ENCODE measurements around the gene SERPINB5. TPM values are rescaled to one million over a fixed set of nuclear protein-coding genes. Genes with fewer than 3 reads are reported as not detected.

SERPINB5 gene
- total RNA-seq, 1 donor from 2014 or later: not detected

GRCh38 chr18:63480915-63481314, 4.2 kb downstream of the SERPINB5 start:
- Histone ChIP-seq H3K4me2 (no peak overlapping the region), H3K4me1 (no peaks in the 10 kb centered on the region), H2AFZ (replicated peaks) (no peak overlapping the region), H3K27ac (no peak overlapping the region), H3K27me3 (no peaks in the 10 kb centered on the region), H3F3A (ENCODE audit: low read depth) (no peaks in the 10 kb centered on the region), H3K4me3 (no peak overlapping the region), H4K20me1 (ENCODE audit: low read depth) (no peaks in the 10 kb centered on the region), H3K9me3 (ENCODE audit: low read depth) (no peaks in the 10 kb centered on the region), H3K9ac (no peak overlapping the region), H3K79me2 (ENCODE audit: low read depth) (no peaks in the 10 kb centered on the region), H3K36me3 (no peaks in the 10 kb centered on the region)
- H3K9me3 Mint-ChIP-seq: no peaks in the 10 kb centered on the region
- no peak overlapping the region for H3K27ac Mint-ChIP-seq
- no peak for DNase-seq (ENCODE audit: low spot score)
- TF ChIP-seq, protein P1, sequence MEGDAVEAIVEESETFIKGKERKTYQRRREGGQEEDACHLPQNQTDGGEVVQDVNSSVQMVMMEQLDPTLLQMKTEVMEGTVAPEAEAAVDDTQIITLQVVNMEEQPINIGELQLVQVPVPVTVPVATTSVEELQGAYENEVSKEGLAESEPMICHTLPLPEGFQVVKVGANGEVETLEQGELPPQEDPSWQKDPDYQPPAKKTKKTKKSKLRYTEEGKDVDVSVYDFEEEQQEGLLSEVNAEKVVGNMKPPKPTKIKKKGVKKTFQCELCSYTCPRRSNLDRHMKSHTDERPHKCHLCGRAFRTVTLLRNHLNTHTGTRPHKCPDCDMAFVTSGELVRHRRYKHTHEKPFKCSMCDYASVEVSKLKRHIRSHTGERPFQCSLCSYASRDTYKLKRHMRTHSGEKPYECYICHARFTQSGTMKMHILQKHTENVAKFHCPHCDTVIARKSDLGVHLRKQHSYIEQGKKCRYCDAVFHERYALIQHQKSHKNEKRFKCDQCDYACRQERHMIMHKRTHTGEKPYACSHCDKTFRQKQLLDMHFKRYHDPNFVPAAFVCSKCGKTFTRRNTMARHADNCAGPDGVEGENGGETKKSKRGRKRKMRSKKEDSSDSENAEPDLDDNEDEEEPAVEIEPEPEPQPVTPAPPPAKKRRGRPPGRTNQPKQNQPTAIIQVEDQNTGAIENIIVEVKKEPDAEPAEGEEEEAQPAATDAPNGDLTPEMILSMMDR (IDR thresholded peaks at IDR 0.05): no peak
- no peak for TF ChIP-seq EZH2 (IDR thresholded peaks at IDR 0.05)
- no peak for TF ChIP-seq EZH2phosphoT487 (IDR thresholded peaks at IDR 0.05)
- H3K4me1 Mint-ChIP-seq: no peaks in the 10 kb centered on the region
- H3K36me3 Mint-ChIP-seq: no peaks in the 10 kb centered on the region
- no peak overlapping the region for H3K4me3 Mint-ChIP-seq
- H3K27me3 Mint-ChIP-seq (ENCODE audit: insufficient read depth, low read depth): no peaks in the 10 kb centered on the region

DNA sequence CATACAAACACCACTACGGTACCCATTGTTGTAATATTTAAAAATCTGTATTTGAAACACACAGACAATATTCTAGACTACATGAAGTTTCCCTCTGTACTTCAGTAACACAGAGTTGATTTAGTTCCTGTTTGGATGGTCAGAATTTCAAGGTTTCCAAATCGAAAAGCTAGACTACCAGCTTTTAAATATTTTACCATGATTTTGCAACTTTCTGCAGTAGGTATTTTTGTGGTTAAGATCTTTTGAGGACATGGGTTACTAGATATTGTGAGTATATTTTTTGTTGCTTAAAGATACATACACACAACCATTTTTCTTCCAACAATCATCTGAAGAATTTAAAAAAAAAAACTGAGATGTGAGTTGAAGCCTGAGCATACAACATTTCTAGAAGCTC, 10.9 kb downstream of the SERPINB5 start:
- no peaks in the 10 kb centered on the region for H3K4me1 Mint-ChIP-seq
- H3K79me2 ChIP-seq (ENCODE audit: low read depth): no peaks in the 10 kb centered on the region
- H3F3A ChIP-seq (ENCODE audit: low read depth): no peaks in the 10 kb centered on the region
- H3K27me3 ChIP-seq: no peaks in the 10 kb centered on the region
- H3K9me3 Mint-ChIP-seq: no peaks in the 10 kb centered on the region
- H3K36me3 Mint-ChIP-seq: no peaks in the 10 kb centered on the region
- H3K4me3 Mint-ChIP-seq: no peak overlapping the region
- no peaks in the 10 kb centered on the region for H3K27me3 Mint-ChIP-seq (ENCODE audit: insufficient read depth, low read depth)
- H4K20me1 ChIP-seq (ENCODE audit: low read depth): no peaks in the 10 kb centered on the region
- no peak overlapping the region for H3K4me3 ChIP-seq
- DNase-seq (ENCODE audit: low spot score): no peak
- TF ChIP-seq EZH2 (IDR thresholded peaks at IDR 0.05): no peak
- no peak for TF ChIP-seq EZH2phosphoT487 (IDR thresholded peaks at IDR 0.05)
- TF ChIP-seq, protein P1 (IDR thresholded peaks at IDR 0.05): no peak
- H3K4me1 ChIP-seq: peaks cover 10% of the 10 kb centered on the region
- no peak overlapping the region for H2AFZ ChIP-seq (replicated peaks)
- no peak overlapping the region for H3K4me2 ChIP-seq
- no peak overlapping the region for H3K9ac ChIP-seq
- H3K27ac ChIP-seq: no peak overlapping the region
- no peaks in the 10 kb centered on the region for H3K36me3 ChIP-seq
- H3K9me3 ChIP-seq (ENCODE audit: low read depth): no peaks in the 10 kb centered on the region
- no peak overlapping the region for H3K27ac Mint-ChIP-seq

DNA sequence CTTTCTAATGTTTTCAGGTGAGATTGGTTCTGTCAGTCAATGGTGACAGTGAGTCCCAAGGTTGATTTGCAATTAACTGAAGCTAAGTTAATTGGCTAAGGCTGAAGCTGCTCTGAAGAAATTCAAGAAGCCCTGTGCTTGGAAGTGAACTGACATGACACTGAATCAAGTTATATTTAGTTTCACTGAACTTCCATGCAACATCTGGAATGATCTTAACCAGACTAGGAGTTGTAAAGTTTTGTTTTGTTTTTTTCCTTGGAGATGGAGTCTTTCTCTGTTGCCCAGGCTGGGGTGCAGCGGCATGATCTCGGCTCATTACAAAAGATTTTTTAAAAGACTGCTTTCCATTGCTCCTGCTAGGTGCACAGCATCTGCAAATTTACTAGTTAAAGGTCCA, 11.4 kb downstream of the SERPINB5 start:
- no peak overlapping the region for H3K9ac ChIP-seq
- TF ChIP-seq EZH2 (IDR thresholded peaks at IDR 0.05) (no peak), EZH2phosphoT487 (IDR thresholded peaks at IDR 0.05) (no peak)
- TF ChIP-seq, protein P1 (IDR thresholded peaks at IDR 0.05): no peak
- peaks cover 10% of the 10 kb centered on the region for H3K4me1 ChIP-seq
- H2AFZ ChIP-seq (replicated peaks): no peak overlapping the region
- H3K4me3 ChIP-seq: no peak overlapping the region
- Mint-ChIP-seq H3K4me1 (no peaks in the 10 kb centered on the region), H3K9me3 (no peaks in the 10 kb centered on the region), H3K27ac (no peak overlapping the region), H3K27me3 (ENCODE audit: insufficient read depth, low read depth) (no peaks in the 10 kb centered on the region), H3K4me3 (no peak overlapping the region), H3K36me3 (no peaks in the 10 kb centered on the region)
- no peaks in the 10 kb centered on the region for H3K79me2 ChIP-seq (ENCODE audit: low read depth)
- no peak overlapping the region for H3K27ac ChIP-seq
- no peak for DNase-seq (ENCODE audit: low spot score)
- no peak overlapping the region for H3K4me2 ChIP-seq
- H3K27me3 ChIP-seq: no peaks in the 10 kb centered on the region
- no peaks in the 10 kb centered on the region for H3K36me3 ChIP-seq
- no peaks in the 10 kb centered on the region for H3F3A ChIP-seq (ENCODE audit: low read depth)
- no peaks in the 10 kb centered on the region for H4K20me1 ChIP-seq (ENCODE audit: low read depth)
- H3K9me3 ChIP-seq (ENCODE audit: low read depth): no peaks in the 10 kb centered on the region

All from neural progenitor cell (in vitro differentiated cells).